OCI-LY3 (cell line): ENCODE results near the gene CSF2.

Source experiments
- CTCF ChIP-seq: fragments of 200-600, 300-600 bp; sonication (generic); IDR thresholded peaks from 2 replicates; pipeline ENCODE4 v1.5.1; 2014; ENCODE audit warnings: antibody characterized with exemption, low read length, low read depth
- EZH2phosphoT487 ChIP-seq: fragments of 200-600 bp; shearing (Covaris generic); IDR thresholded peaks from 2 replicates; pipeline ENCODE4 v1.6.1; 2018; ENCODE audit warnings: antibody characterized with exemption, mixed run types, low read depth

- TF ChIP-seq CTCF (no peak), EZH2phosphoT487 (no peak)
Measured at GRCh38 chr5:132103969-132104391, 30.4 kb downstream of the CSF2 start.
